WTC11 (cell line): ENCODE data around the gene ILKAP. TPM values are rescaled to one million over a fixed set of nuclear protein-coding genes. Genes with fewer than 3 reads are reported as not detected.

Experiments
- ATAC-seq: fragments of 200-7000 bp; cut with Tn5 transposase; 2 replicates; pipeline ENCODE4 v1.10.0; 2021; ENCODE audit warnings: mild to moderate bottlenecking, moderate library complexity
- CTCF ChIA-PET: fragments of 300-600 bp; sonication (Branson Sonifier 250); formaldehyde crosslinking; loops from one replicate; lab custom pipeline; 2021; ENCODE audit warnings: antibody characterized with exemption; lab: Charles Lee
- POLR2A ChIA-PET: fragments of 350-600 bp; sonication (Branson Sonifier 250); formaldehyde crosslinking; loops from one replicate; lab custom pipeline; 2021; ENCODE audit warnings: antibody characterized with exemption; lab: Charles Lee
- DNase-seq: peaks from one replicate; pipeline ENCODE4 v3.0.0; 2021; ENCODE audit warnings: low spot score
- H3K27ac Mint-ChIP-seq: 2 replicates; pipeline ENCODE4 v1.8.0; 2021; ENCODE audit warnings: mixed read lengths
- H3K27me3 Mint-ChIP-seq: 2 replicates; pipeline ENCODE4 v1.8.0; 2021; ENCODE audit warnings: low read depth, mild to moderate bottlenecking, moderate library complexity, mixed read lengths
- H3K36me3 Mint-ChIP-seq: 2 replicates; pipeline ENCODE4 v1.8.0; 2021; ENCODE audit warnings: mixed read lengths
- H3K4me1 Mint-ChIP-seq: 2 replicates; pipeline ENCODE4 v1.8.0; 2022; ENCODE audit warnings: mixed read lengths
- H3K4me3 Mint-ChIP-seq: 2 replicates; pipeline ENCODE4 v1.8.0; 2021; ENCODE audit warnings: mild to moderate bottlenecking, moderate library complexity, mixed read lengths
- H3K9me3 Mint-ChIP-seq: 2 replicates; pipeline ENCODE4 v1.8.0; 2021; ENCODE audit warnings: mixed read lengths
- AR ChIP-seq: fragments of 250-450 bp; sonication (Bioruptor Pico); IDR thresholded peaks from 2 replicates; pipeline ENCODE4 v1.9.0; 2021; ENCODE audit warnings: mild to moderate bottlenecking
- CREB1 ChIP-seq: sonication (generic); formaldehyde crosslinking; IDR thresholded peaks from 2 replicates; pipeline ENCODE4 v1.8.0; 2023; ENCODE audit warnings: mild to moderate bottlenecking, missing genetic modification reagents
- FOXK1 ChIP-seq: sonication (generic); formaldehyde crosslinking; IDR thresholded peaks from 2 replicates; pipeline ENCODE4 v1.8.0; 2022; ENCODE audit warnings: mild to moderate bottlenecking, moderate library complexity, missing genetic modification reagents
- FOXP1 ChIP-seq: sonication (generic); formaldehyde crosslinking; IDR thresholded peaks from 2 replicates; pipeline ENCODE4 v1.8.0; 2022; ENCODE audit warnings: missing genetic modification reagents, mild to moderate bottlenecking, moderate library complexity, borderline replicate concordance
- KAT7 ChIP-seq: sonication (generic); formaldehyde crosslinking; IDR thresholded peaks from 2 replicates; pipeline ENCODE4 v1.8.1; 2023; ENCODE audit warnings: missing genetic modification reagents, mild to moderate bottlenecking, borderline replicate concordance
- MYBL2 ChIP-seq: sonication (generic); formaldehyde crosslinking; IDR thresholded peaks from 2 replicates; pipeline ENCODE4 v1.8.1; 2023; ENCODE audit warnings: mild to moderate bottlenecking, moderate library complexity, missing genetic modification reagents
- NFATC4 ChIP-seq: fragments of 250-450 bp; sonication (Bioruptor Pico); IDR thresholded peaks from 2 replicates; pipeline ENCODE4 v1.9.0; 2021; ENCODE audit warnings: mild to moderate bottlenecking
- NR2C2 ChIP-seq: sonication (generic); formaldehyde crosslinking; IDR thresholded peaks from 2 replicates; pipeline ENCODE4 v1.8.0; 2022; ENCODE audit warnings: mild to moderate bottlenecking, missing genetic modification reagents
- RELA ChIP-seq: sonication (generic); formaldehyde crosslinking; IDR thresholded peaks from 2 replicates; pipeline ENCODE4 v1.8.1; 2022; ENCODE audit warnings: missing genetic modification reagents, mild to moderate bottlenecking, borderline replicate concordance
- RORB ChIP-seq: fragments of 250-450 bp; sonication (Bioruptor Pico); IDR thresholded peaks from 2 replicates; pipeline ENCODE4 v1.9.0; 2021; ENCODE audit warnings: mild to moderate bottlenecking
- SMAD3 ChIP-seq: sonication (generic); formaldehyde crosslinking; IDR thresholded peaks from 2 replicates; pipeline ENCODE4 v1.8.0; 2022; ENCODE audit warnings: missing genetic modification reagents, mild to moderate bottlenecking, borderline replicate concordance
- SMAD4 ChIP-seq: sonication (generic); formaldehyde crosslinking; IDR thresholded peaks from 2 replicates; pipeline ENCODE4 v1.8.0; 2022; ENCODE audit warnings: mild to moderate bottlenecking, missing genetic modification reagents
- TEAD1 ChIP-seq: sonication (generic); formaldehyde crosslinking; IDR thresholded peaks from 2 replicates; pipeline ENCODE4 v1.8.0; 2022; ENCODE audit warnings: mild to moderate bottlenecking, missing genetic modification reagents
- TEAD4 ChIP-seq: sonication (generic); formaldehyde crosslinking; IDR thresholded peaks from 2 replicates; pipeline ENCODE4 v1.8.0; 2022; ENCODE audit warnings: mild to moderate bottlenecking, missing genetic modification reagents
- ZNF121 ChIP-seq: sonication (generic); formaldehyde crosslinking; IDR thresholded peaks from 2 replicates; pipeline ENCODE4 v1.8.0; 2023; ENCODE audit warnings: missing genetic modification reagents
- ZNF138 ChIP-seq: sonication (generic); formaldehyde crosslinking; conservative IDR thresholded peaks from 2 replicates; pipeline ENCODE4 v1.8.1; 2022; ENCODE audit warnings: mild to moderate bottlenecking, moderate library complexity, missing genetic modification reagents
- ZNF263 ChIP-seq: sonication (generic); formaldehyde crosslinking; IDR thresholded peaks from 2 replicates; pipeline ENCODE4 v1.8.1; 2022; ENCODE audit warnings: low read depth, mild to moderate bottlenecking, moderate library complexity, missing genetic modification reagents
- ZNF317 ChIP-seq: sonication (generic); formaldehyde crosslinking; IDR thresholded peaks from 2 replicates; pipeline ENCODE4 v1.8.1; 2023; ENCODE audit warnings: low read depth, mild to moderate bottlenecking, moderate library complexity, missing genetic modification reagents, borderline replicate concordance
- ZNF416 ChIP-seq: fragments of 250-450 bp; sonication (Bioruptor Pico); IDR thresholded peaks from 2 replicates; pipeline ENCODE4 v1.9.0; 2021; ENCODE audit warnings: mild to moderate bottlenecking, inconsistent platforms
- ZNF423 ChIP-seq: fragments of 250-450 bp; sonication (Bioruptor Pico); IDR thresholded peaks from 2 replicates; pipeline ENCODE4 v2.1.2; 2022; ENCODE audit warnings: mild to moderate bottlenecking, moderate library complexity
- ZNF671 ChIP-seq: fragments of 250-450 bp; sonication (Bioruptor Pico); IDR thresholded peaks from 2 replicates; pipeline ENCODE4 v1.8.0; 2021; ENCODE audit warnings: mild to moderate bottlenecking
- total RNA-seq: library from RNA; stranded (reverse); gene quantifications from 3 replicates; pipeline ENCODE4 v1.2.3, GENCODE V29; 2021
- TF ChIP-seq, protein P1 (sequence below): fragments of 250-450 bp; sonication (Bioruptor Pico); IDR thresholded peaks from 2 replicates; pipeline ENCODE4 v1.8.0; 2021; ENCODE audit warnings: mild to moderate bottlenecking
- TF ChIP-seq, protein P2 (sequence below): fragments of 250-450 bp; sonication (Bioruptor Pico); IDR thresholded peaks from 2 replicates; pipeline ENCODE4 v1.9.0; 2021; ENCODE audit warnings: moderate library complexity, mild to moderate bottlenecking, inconsistent platforms, borderline replicate concordance
- TF ChIP-seq, protein P3 (sequence below): sonication (generic); formaldehyde crosslinking; IDR thresholded peaks from 2 replicates; pipeline ENCODE4 v1.8.1; 2022; ENCODE audit warnings: mild to moderate bottlenecking, missing genetic modification reagents, moderate library complexity, borderline replicate concordance

The ILKAP gene
- total RNA-seq, 1 experiment from 2014 or later = 32.7 TPM

DNA sequence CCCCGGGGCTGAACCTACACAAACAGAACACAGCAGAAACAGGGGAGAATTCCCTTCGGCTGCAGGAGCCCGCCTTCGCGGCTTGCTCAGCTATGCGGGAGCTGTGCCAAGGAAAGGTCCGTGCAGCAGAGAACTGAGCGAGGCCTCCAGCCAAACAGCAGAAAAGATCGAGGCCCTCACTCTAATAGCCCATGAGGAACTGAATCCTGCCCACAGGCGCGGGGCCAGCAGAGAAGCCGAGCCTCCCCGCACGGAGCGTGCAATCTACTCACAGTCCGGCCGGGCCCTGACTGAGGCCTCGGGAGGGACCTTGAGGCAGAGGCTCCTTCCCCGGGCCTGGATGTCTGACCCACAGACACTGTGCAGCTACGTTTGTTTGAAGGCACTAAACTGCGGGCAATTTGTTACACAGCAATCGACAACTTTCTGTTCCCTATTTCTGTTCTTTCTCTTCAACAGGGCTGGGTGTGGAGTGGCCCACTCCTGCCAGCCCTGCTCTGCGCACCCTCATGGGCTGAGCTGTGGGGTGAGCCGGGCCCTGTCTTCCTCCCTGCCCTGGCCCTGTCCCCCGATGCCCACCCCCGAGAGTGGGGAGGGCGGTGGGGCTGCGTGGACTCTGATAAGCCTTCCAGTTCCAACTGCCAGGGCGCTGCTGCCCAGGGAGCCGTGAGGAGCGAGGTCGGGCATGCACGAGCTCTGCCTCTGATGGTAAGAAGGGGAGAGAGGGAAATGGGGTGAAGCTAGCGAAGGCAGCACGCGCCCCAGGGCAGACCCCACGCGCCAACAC is 22.6 kb upstream of the ILKAP start (continued):
- no peak for TF ChIP-seq ZNF138 (CRISPR knock-in tag)
- TF ChIP-seq MYBL2 = no peak
- TF ChIP-seq TEAD4 (CRISPR knock-in tag) = no peak
- no peak for TF ChIP-seq FOXP1
- TF ChIP-seq ZNF416 (CRISPR knock-in tag) = no peak
- TF ChIP-seq ZNF671 (CRISPR knock-in tag) = no peak
- TF ChIP-seq ZNF317 (CRISPR knock-in tag) = no peak
- TF ChIP-seq ZNF423 (CRISPR knock-in tag) = no peak
- TF ChIP-seq RELA (CRISPR knock-in tag) = no peak
- no peak for TF ChIP-seq SMAD4 (CRISPR knock-in tag)
- TF ChIP-seq ZNF121 (CRISPR knock-in tag) = no peak
- TF ChIP-seq, protein P1, sequence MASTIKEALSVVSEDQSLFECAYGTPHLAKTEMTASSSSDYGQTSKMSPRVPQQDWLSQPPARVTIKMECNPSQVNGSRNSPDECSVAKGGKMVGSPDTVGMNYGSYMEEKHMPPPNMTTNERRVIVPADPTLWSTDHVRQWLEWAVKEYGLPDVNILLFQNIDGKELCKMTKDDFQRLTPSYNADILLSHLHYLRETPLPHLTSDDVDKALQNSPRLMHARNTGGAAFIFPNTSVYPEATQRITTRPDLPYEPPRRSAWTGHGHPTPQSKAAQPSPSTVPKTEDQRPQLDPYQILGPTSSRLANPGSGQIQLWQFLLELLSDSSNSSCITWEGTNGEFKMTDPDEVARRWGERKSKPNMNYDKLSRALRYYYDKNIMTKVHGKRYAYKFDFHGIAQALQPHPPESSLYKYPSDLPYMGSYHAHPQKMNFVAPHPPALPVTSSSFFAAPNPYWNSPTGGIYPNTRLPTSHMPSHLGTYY (CRISPR knock-in tag) = no peak
- TF ChIP-seq, protein P2, sequence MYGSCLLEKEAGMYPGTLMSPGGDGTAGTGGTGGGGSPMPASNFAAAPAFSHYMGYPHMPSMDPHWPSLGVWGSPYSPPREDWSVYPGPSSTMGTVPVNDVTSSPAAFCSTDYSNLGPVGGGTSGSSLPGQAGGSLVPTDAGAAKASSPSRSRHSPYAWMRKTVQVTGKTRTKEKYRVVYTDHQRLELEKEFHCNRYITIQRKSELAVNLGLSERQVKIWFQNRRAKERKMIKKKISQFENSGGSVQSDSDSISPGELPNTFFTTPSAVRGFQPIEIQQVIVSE (CRISPR knock-in tag) = no peak
- TF ChIP-seq, protein P3, sequence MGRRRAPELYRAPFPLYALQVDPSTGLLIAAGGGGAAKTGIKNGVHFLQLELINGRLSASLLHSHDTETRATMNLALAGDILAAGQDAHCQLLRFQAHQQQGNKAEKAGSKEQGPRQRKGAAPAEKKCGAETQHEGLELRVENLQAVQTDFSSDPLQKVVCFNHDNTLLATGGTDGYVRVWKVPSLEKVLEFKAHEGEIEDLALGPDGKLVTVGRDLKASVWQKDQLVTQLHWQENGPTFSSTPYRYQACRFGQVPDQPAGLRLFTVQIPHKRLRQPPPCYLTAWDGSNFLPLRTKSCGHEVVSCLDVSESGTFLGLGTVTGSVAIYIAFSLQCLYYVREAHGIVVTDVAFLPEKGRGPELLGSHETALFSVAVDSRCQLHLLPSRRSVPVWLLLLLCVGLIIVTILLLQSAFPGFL = no peak

GRCh38 chr2:238225121-238225520 is 21.6 kb upstream of the ILKAP start:
- Mint-ChIP-seq H3K27me3 (peaks cover 16% of the 10 kb centered on the region), H3K4me3 (no peak overlapping the region), H3K4me1 (peaks cover 8% of the 10 kb centered on the region), H3K9me3 (no peaks in the 10 kb centered on the region), H3K36me3 (no peaks in the 10 kb centered on the region), H3K27ac (no peak overlapping the region)
- POLR2A ChIA-PET = no interaction called here
- CTCF ChIA-PET = no interaction called here
- TF ChIP-seq ZNF317 (CRISPR knock-in tag) = no peak
- TF ChIP-seq ZNF263 (CRISPR knock-in tag) = no peak
- TF ChIP-seq RORB (CRISPR knock-in tag) = no peak
- no peak for TF ChIP-seq TEAD1 (CRISPR knock-in tag)
- TF ChIP-seq CREB1 (CRISPR knock-in tag) = no peak
- TF ChIP-seq ZNF671 (CRISPR knock-in tag) = no peak
- no peak for TF ChIP-seq FOXK1 (CRISPR knock-in tag)
- no peak for TF ChIP-seq MYBL2
- no peak for TF ChIP-seq NFATC4 (CRISPR knock-in tag)
- TF ChIP-seq KAT7 (CRISPR knock-in tag) = no peak
- no peak for TF ChIP-seq NR2C2 (CRISPR knock-in tag)
- no peak for TF ChIP-seq SMAD3
- TF ChIP-seq AR (CRISPR knock-in tag) = no peak
- no peak for ATAC-seq
- no peak for DNase-seq
